NCI-H1694 treated with DMSO at 0.1 percent for 48 hours (cell line): ENCODE results near the gene CDIP1.
A peak's percentile ranks its signal among the peaks of the same experiment; 100 is the strongest.

Source experiments
- DNase-seq: peaks from one replicate; lab custom pipeline; 2025; lab: John Stamatoyannopoulos, UW

CDIP1 gene

DNA sequence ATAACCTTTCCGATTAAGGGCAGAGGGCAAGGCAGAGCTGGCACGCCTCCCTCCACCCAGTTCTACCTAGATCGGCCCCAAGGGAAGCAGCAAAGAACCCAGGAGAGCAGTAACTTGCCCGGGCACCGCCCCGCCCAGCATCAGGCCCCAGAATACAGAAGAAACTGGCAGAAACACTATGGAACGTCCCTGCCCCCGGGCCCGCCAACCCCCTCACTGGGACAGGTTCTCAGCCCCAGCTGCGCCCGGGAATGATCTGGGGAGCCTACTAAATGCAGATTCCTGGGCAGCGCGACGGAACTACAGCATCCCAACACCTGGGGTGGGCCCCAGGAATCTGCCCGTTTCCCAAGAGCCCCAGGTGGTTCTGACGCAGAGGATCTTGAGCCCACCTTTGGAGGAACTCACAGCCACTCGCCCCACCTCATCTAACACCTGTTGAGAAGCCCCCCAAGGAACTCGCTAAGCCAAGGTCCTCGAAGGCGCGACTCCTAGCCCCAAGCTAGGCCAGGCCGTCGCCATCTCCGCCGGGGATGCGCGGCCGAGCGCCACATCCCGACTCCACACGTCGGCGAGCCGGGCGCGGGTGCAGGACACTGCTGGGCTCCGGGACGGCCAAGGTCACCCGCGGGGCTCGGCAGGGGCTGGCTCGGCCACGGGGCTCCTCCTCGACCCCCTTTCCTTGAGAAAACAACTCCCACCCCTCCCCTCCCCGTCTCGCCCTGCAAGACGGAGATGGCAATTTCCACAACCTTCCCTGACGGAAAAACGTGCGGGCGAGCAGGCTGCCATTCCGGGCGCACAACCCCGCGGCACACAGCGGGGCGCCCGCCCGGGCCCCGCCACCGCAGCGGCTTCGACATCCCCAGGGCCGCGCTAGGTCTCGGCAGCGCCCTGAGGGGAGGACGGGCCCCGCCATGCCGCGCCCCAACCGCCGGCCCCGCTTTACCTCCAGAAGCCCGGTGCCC lies 913 bp downstream of the CDIP1 start:
- DNase-seq, result no peak

- no peak for DNase-seq
Observed at GRCh38 chr16:4536391-4537106, 2.0 kb downstream of the CDIP1 start.

DNA sequence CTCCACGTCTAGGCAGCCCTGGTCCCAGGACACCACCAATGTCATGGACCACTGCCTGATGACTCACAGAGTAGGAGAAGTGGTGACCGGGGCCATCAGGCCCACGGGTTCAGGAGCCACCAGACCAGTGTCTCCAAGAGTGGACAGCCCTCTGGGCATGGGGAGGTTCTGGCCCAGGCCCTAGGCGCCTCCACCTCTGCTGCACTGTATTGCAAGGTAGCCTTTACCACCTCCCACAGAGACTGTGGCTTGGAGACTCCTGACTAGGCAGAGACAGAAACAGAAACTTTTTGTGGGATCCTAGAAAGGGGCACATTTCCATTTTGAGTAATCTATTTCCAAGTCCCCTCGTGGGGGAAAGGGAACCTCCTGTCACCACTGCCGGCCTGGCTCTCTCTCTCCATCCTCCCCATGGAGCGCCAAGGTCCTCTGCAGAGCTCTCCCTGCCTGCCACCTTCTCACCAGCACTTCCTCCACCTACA lies 2.9 kb downstream of the CDIP1 start:
- DNase-seq, result no peak

DNA sequence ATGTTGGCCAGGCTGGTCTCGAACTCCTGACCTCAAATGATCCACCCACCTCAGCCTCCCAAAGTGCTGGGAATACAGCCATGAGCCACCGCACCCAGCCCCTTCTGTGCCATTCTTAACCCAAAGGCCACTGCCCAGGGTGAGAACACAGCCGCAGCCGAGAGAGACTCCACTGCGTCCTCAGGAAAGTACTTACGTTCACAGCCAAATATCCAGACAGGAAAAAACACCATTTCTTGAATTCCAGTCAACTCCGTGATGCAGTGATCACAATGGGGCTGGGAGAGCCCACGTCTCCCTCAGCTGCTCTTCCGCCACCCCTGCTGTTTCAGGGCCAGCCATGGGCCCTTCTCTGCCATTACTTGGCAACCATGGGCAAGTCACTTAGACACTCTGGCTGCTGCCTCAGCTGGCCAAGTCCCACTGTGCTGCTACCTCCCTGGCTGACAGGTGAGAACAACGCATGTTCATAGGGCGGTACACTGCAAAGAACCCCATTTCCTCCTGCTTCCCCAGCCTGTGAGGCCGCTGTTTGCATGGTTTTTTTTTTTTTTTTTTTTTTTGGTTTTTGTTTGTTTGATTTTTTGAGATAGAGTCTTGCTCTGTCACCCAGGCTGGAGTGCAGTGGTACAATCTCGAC lies 4.3 kb downstream of the CDIP1 start:
- no peak for DNase-seq

DNA sequence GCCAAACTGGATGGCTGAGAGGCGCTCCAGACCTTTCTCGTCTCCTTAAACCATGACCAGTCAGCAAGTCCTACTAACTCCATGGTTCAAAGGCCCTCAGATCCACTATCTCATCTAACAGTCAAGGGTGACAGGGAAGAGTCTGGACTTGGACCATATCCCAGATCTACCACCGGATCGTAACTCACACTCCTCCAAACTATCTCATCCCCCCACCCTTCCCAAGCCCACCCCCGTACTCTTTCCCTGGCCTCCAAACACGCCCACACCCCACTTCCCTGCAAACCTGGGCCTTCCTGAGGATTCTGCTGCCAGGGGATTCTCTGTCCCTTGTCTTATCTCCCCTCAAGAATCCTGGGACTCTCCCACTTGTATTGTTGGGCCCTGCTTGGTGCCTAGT lies 5.1 kb downstream of the CDIP1 start:
- no peak for DNase-seq

DNA sequence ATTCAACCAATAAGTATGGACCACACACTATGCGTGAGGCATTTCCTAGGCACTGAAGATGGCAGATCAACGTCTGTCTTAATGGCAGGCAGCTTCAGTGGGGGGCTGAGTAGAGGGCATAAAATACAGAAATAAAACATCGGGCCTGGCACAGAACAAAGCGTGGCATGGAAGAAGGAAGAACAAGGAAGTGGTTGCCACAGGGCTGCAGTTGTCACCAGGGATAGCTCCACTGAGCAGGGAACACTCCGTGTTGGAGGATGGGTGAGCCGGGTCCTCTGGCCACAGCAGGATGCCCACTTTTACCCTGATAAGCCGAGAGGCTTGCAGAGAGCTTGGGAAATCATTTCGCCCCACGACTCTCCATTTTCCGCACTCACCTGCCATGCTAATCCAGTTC lies 6.3 kb downstream of the CDIP1 start:
- DNase-seq, result no peak

GRCh38 chr16:4531811-4532210 lies 6.8 kb downstream of the CDIP1 start:
- no peak for DNase-seq

- DNase-seq, result no peak
Observed at GRCh38 chr16:4529085-4530060, 9.2 kb downstream of the CDIP1 start.

DNA sequence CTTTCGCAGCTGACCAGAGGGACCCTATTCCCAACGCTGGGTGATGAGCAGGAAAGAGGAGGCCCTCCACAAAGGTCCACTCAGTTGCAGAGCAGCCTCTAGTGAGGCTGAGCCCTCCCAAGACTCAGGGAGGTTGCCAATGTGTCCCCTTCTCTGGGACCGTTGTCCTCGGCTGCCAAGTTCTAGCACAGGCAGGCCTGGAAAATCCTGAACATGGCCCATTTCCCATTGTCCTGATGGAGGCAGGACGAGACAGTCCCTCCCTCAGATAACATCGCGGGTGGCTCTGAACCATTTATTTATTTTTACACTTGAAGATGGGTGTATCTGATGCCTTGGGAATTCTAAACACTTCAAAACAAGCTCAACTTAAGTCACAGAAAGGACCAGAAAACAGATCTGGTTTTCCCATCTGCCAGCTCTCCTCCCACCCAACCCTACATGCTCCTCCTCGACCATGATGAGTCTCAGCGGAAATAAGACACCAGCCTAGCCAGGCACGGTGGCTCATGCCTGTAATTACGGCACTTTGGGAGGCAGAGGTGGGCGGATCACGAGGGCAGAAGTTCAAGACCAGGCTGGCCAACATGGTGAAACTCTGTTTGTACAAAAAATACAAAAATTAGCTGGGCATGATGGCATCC lies 12.8 kb downstream of the CDIP1 start:
- no peak for DNase-seq

DNA sequence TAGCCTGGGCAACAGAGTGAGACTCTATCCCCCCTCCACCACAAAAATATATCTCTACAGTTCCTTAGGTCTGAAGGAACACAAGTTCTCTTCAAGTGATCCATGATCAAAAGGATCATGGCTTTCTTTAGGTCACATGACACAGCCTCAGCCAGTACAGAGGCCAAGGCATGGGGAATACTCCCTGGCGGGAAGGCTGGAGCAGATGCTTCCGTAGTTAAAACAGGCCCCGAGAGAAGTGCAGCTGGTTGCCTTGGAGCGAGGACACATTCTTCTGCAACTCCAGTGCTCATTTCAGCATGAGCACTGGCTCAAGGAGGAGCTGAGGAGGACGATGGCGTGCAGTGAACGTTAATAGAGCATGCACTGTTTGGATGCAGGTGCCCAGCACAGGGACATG lies 13.5 kb downstream of the CDIP1 start:
- no peak for DNase-seq

DNA sequence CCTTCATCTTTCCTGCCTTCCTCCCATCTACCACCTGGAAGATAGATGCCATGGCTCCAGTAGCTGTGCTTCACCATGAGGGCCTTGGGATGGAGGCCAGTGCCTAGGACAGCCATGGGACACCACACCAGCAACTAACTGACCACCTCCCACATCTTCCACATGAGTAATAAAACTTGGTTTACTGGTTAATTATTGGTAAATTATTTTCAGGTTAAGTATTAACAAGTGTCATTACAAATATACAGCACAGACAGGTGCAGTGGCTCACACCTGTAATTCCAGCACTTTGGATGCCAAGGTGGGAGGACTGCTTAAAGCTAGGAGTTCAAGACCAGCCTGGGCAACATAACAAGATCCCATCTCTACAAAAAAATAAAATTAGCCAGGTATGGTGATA lies 14.0 kb downstream of the CDIP1 start:
- no peak for DNase-seq

DNA sequence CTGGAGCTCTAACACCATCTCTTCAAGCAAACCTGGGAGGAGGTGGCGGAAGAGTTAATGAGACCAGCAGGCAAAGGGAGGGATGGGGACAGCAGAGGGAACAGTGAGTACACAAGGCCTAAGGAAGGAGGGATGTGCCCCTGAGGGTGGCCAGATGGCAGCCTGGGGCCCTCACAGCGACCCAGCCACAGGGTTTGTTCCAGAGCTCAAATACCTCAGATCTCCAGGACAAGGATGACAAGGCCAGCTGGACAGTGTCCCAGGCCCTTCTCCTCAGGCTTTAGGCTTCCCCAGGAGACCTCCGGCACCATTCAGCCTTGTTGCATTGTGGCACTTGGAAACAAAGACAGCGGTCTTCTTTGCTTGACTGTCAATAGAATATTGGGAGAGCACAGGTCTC lies 14.9 kb downstream of the CDIP1 start:
- DNase-seq, result no peak

GRCh38 chr16:4522051-4522581 lies 16.5 kb downstream of the CDIP1 start:
- DNase-seq, result peak; percentile 89

GRCh38 chr16:4520913-4521312 lies 17.7 kb downstream of the CDIP1 start:
- no peak for DNase-seq

DNA sequence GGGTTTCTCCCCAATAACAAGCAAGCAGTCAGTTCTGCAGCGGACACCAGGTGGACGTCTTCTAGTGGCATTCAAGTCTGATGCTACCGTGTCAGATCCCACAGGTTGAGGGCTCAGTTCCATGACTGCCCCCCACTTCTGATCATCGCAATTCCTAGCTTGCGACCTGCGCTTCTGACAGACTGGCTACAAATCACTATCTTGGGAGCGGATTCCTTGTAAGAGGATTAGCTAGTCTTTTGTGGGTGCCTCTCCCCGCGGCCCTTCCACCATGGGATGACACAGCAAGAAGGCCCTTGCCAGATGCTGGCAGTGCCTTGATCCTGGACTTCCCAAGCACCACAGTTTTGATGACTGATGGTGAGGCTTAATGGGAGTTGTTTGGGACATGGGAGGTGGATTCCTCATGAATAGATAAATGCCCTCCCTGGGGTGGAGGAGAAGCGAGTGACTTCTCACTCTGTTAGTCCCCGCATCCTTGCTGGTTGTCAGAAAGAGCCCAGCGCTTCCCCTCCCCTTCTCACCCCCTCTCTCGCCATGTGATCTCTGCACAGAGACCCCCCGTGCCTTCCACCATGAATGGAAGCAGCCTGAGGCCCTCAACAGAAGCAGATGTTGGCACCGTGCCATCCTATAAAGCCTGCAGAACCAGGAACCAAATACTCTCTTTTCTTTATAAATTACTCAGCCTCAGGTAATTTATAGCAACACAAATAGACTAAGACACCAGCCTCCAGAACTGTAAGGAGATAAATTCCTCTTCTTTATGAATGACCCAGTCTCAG lies 19.1 kb downstream of the CDIP1 start:
- DNase-seq, result no peak

GRCh38 chr16:4517812-4518680 lies 20.5 kb downstream of the CDIP1 start:
- peak; percentile 33 for DNase-seq

GRCh38 chr16:4515611-4516233 lies 22.9 kb downstream of the CDIP1 start:
- DNase-seq, result no peak

- DNase-seq, result no peak
Observed at GRCh38 chr16:4514606-4515005, 24.0 kb downstream of the CDIP1 start.
